ENCODE data around the gene FKBP11.

GRCh38 chr12:48954841-48955501, 29.7 kb upstream of the FKBP11 start:
- TF ChIP-seq POLR2A (IDR thresholded peaks at IDR 0.05; ENCODE audit: low read length) (no peak), GATA1 (IDR thresholded peaks at IDR 0.05; ENCODE audit: low read depth, low read length) (no peak)
